HepG2 (cell line): ENCODE data around the gene CYSRT1. TPM values are rescaled to one million over a fixed set of nuclear protein-coding genes. Genes with fewer than 3 reads are reported as not detected.

ENCODE experiments used
- ATAC-seq: fragments of 200-7000 bp; cut with Tn5 transposase; 3 replicates; pipeline ENCODE4 v1.9.1; 2020; ENCODE audit warnings: mild to moderate bottlenecking, moderate library complexity
- BruUV-seq: library from RNA; stranded (reverse); fragments of 400-500 nt; replicated peaks from 2 replicates; lab custom pipeline; 2021; lab: Mats Ljungman, UMichigan
- CTCF ChIA-PET: fragments of 300-600 bp; formaldehyde crosslinking; extraction: SDS; loops from one replicate; lab custom pipeline; 2021; ENCODE audit warnings: low total read pairs, inconsistent platforms, low intra/inter-chr PET ratio; lab: Yijun Ruan, JAX
- POLR2A ChIA-PET: fragments of 350-600 bp; sonication (Branson Sonifier 250); formaldehyde crosslinking; loops from one replicate; lab custom pipeline; 2020; ENCODE audit warnings: antibody characterized with exemption, inconsistent platforms; lab: Yijun Ruan, JAX
- DNase-seq: peaks from one replicate; pipeline ENCODE4 v3.0.0-alpha.2; 2015; ENCODE audit warnings: low spot score
- FAIRE-seq: peaks from 3 replicates; lab custom pipeline; 2011; peaks lifted over from hg19 to GRCh38; lab: Jason Lieb, UNC
- H2AFZ ChIP-seq: one replicate; pipeline ENCODE4 v1.6.1; 2011; ENCODE audit warnings: low read length, inconsistent platforms
- H3K27ac ChIP-seq: fragments of 300-600 bp; 3 replicates; pipeline ENCODE4 v1.8.0; 2011; ENCODE audit warnings: mixed run types, mild to moderate bottlenecking, mixed read lengths, low read length, inconsistent platforms; ENCODE audit not compliant: insufficient read depth; ENCODE audit errors: extremely low read length
- H3K27me3 ChIP-seq, 2 experiments: fragments of 200-600 bp in 1 of 2; 2 replicates in 1 of 2; 3 replicates in 1 of 2; pipeline versions ENCODE4 v1.6.0 to v1.8.0; 2011; ENCODE audit warnings: low read length in 2 of 2, mild to moderate bottlenecking in 2 of 2, moderate library complexity in 2 of 2, inconsistent platforms in 1 of 2; ENCODE audit not compliant: insufficient read depth in 2 of 2, control insufficient read depth in 1 of 2
- H3K36me3 ChIP-seq, 2 experiments: fragments of 200-600 bp in 1 of 2; replicated peaks in 1 of 2; 2 replicates in 1 of 2; 3 replicates in 1 of 2; pipeline versions ENCODE4 v1.5.1 to v1.8.0; 2011; ENCODE audit warnings: low read length in 2 of 2, inconsistent platforms in 1 of 2; ENCODE audit not compliant: insufficient read depth in 2 of 2, control insufficient read depth in 1 of 2
- H3K4me1 ChIP-seq: 2 replicates; pipeline ENCODE4 v1.5.1; 2012; ENCODE audit warnings: low read length, inconsistent platforms; ENCODE audit not compliant: insufficient read depth
- H3K4me2 ChIP-seq: 2 replicates; pipeline ENCODE4 v1.6.0; 2011; ENCODE audit warnings: low read depth, low read length, inconsistent platforms
- H3K4me3 ChIP-seq, 3 experiments: fragments of 200-600 bp in 1 of 3; sonication (generic), shearing (Covaris generic) in 1 of 3; replicated peaks in 1 of 3; 2 replicates each; pipeline ENCODE4 v1.5.1; 2011 to 2016; ENCODE audit warnings: low read length in 3 of 3, inconsistent platforms in 2 of 3, low read depth in 2 of 3, mild to moderate bottlenecking in 2 of 3, control low read depth in 1 of 3, mixed read lengths in 1 of 3; ENCODE audit not compliant: insufficient read depth in 1 of 3
- H3K79me2 ChIP-seq: one replicate; pipeline ENCODE4 v1.6.1; 2011; ENCODE audit warnings: low read length, inconsistent platforms; ENCODE audit not compliant: insufficient read depth
- H3K9ac ChIP-seq: 2 replicates; pipeline ENCODE4 v1.6.0; 2011; ENCODE audit warnings: mild to moderate bottlenecking, low read depth, low read length, inconsistent platforms; ENCODE audit not compliant: insufficient read depth
- H3K9me3 ChIP-seq: 2 replicates; pipeline ENCODE4 v1.5.1; 2012; ENCODE audit warnings: mild to moderate bottlenecking, low read length
- H4K20me1 ChIP-seq: 2 replicates; pipeline ENCODE4 v1.6.0; 2011; ENCODE audit warnings: inconsistent platforms, mild to moderate bottlenecking, low read length, moderate library complexity; ENCODE audit not compliant: insufficient read depth
- CBX1 ChIP-seq: IDR thresholded peaks from one replicate; pipeline ENCODE4 v1.6.1; 2016; ENCODE audit warnings: antibody characterized with exemption, low read depth
- GABPB1 ChIP-seq: IDR thresholded peaks from 2 replicates; pipeline ENCODE4 v1.6.1; 2016; ENCODE audit warnings: mild to moderate bottlenecking, missing genetic modification reagents, moderate library complexity, missing compliant biosample characterization
- HNRNPUL1 ChIP-seq: fragments of 200-400 bp; formaldehyde crosslinking; IDR thresholded peaks from 2 replicates; pipeline ENCODE4 v1.6.1; 2017; ENCODE audit warnings: low read depth, mild to moderate bottlenecking, low read length, moderate library complexity
- MZF1 ChIP-seq: sonication (generic); formaldehyde crosslinking; IDR thresholded peaks from 2 replicates; pipeline ENCODE4 v1.8.1; 2023; ENCODE audit warnings: mild to moderate bottlenecking, missing genetic modification reagents, borderline replicate concordance
- NFIC ChIP-seq: IDR thresholded peaks from 2 replicates; pipeline ENCODE4 v1.6.1; 2012; ENCODE audit warnings: mild to moderate bottlenecking, low read length, inconsistent platforms
- STAT5B ChIP-seq: sonication (generic); formaldehyde crosslinking; IDR thresholded peaks from 2 replicates; pipeline ENCODE4 v1.4.0; 2020; ENCODE audit warnings: missing genetic modification reagents
- TCF7 ChIP-seq: sonication (generic); IDR thresholded peaks from 2 replicates; pipeline ENCODE4 v1.6.1; 2016; ENCODE audit warnings: antibody characterized with exemption, low read depth
- TCF7L2 ChIP-seq: IDR thresholded peaks from 2 replicates; pipeline ENCODE4 v1.6.1; 2011; ENCODE audit warnings: mild to moderate bottlenecking, low read depth, low read length, moderate library complexity
- ZNF232 ChIP-seq: sonication (generic); formaldehyde crosslinking; IDR thresholded peaks from 2 replicates; pipeline ENCODE4 v1.4.0; 2020; ENCODE audit warnings: missing genetic modification reagents, borderline replicate concordance
- ZNF335 ChIP-seq: sonication (generic); formaldehyde crosslinking; IDR thresholded peaks from 2 replicates; pipeline ENCODE4 v1.4.0; 2020; ENCODE audit warnings: missing genetic modification reagents
- ZNF788 ChIP-seq: sonication (generic); formaldehyde crosslinking; IDR thresholded peaks from 2 replicates; pipeline ENCODE4 v1.5.0; 2020; ENCODE audit warnings: mild to moderate bottlenecking, missing genetic modification reagents, borderline replicate concordance
- ZNF83 ChIP-seq: sonication (generic); formaldehyde crosslinking; IDR thresholded peaks from 2 replicates; pipeline ENCODE4 v1.4.0; 2020; ENCODE audit warnings: missing genetic modification reagents, mild to moderate bottlenecking, borderline replicate concordance
- WGBS: methylation state at CpG from one replicate; pipeline ENCODE4 v1.1.6; 2017; ENCODE audit warnings: low lambda C conversion rate; 5-methylcytosine and 5-hydroxymethylcytosine counted together
- in situ Hi-C: cut with HindIII; loops from 2 replicates; pipeline ENCODE4 v1.10.0; 2017; ENCODE audit warnings: low pct_unique_long_range_greater_than_20kb; ENCODE audit not compliant: extremely low pct_ligation_motif_present
- intact Hi-C: fragments of 100-400 bp; cut with micrococcal nuclease; formaldehyde crosslinking; loops from one replicate; pipeline ENCODE4 v1.10.0; 2022; ENCODE audit not compliant: unreplicated experiment
- polyA plus RNA-seq, 8 experiments: library from polyadenylated mRNA; depleted of rRNA in 3 of 8; stranded (reverse) in 7 of 8; unstranded in 1 of 8; fragments of >200 nt; fragmentation: Illumina TruSeq in 4 of 8; extraction: Trizol in 4 of 8; gene quantifications; 2 replicates each; pipeline versions ENCODE4 v1.2.1 to v1.2.3, GENCODE V29; 2011 to 2016; ENCODE audit warnings: low read depth in 4 of 8, missing spikeins in 1 of 8, mixed read lengths in 1 of 8; ENCODE audit not compliant: insufficient read depth in 1 of 8
- total RNA-seq, 5 experiments: library from RNA; depleted of rRNA; stranded (reverse); fragments of >200 nt; fragmentation: Illumina TruSeq; extraction: Trizol; gene quantifications; 2 replicates each; pipeline ENCODE4 v1.2.3, GENCODE V29; 2016; ENCODE audit warnings: low read depth in 1 of 5
- TF ChIP-seq, protein P1 (sequence below): sonication (generic); formaldehyde crosslinking; IDR thresholded peaks from 2 replicates; pipeline ENCODE4 v1.8.0; 2022; ENCODE audit warnings: mild to moderate bottlenecking, missing genetic modification reagents
- TF ChIP-seq, protein P2 (sequence below): sonication (generic); formaldehyde crosslinking; IDR thresholded peaks from 2 replicates; pipeline ENCODE4 v1.8.0; 2022; ENCODE audit warnings: mild to moderate bottlenecking, missing genetic modification reagents, borderline replicate concordance

Gene CYSRT1
- total and polyA plus RNA-seq, 2 of the 13 experiments (the other 11 are each of a cell fraction or from before 2014, with no cell fraction given), result 1.5 to 2.1 TPM

DNA sequence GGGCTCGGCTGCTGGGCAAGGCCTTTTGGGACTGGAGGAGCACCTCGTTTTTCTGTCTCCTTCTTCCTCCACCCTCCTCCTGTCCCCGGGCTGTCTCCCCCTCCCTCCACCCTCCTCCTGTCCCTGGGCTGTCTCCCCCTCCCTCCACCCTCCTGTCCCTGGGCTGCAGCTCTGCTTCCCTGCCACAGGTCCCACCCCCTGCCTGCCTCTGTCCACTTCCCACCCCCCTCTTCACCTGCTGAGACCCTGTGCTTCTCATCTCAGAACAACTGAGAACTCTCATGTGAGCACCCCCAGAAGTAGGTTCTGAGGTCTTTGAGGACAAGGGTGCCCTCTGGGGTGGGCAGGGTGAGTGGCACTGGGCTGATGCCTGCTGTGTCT is 46.7 kb downstream of the CYSRT1 start:
- WGBS, result 78% methylated on average over 3 of the region's 3 CpGs
- Histone ChIP-seq H2AFZ (no peak overlapping the region), H3K9ac (no peak overlapping the region), H3K4me1 (peaks cover 33% of the 10 kb centered on the region), H3K4me3 (no peak overlapping the region), H3K4me2 (no peak overlapping the region), H4K20me1 (no peaks in the 10 kb centered on the region), H3K27ac (no peak overlapping the region), H3K27me3 (no peaks in the 10 kb centered on the region), H3K9me3 (no peaks in the 10 kb centered on the region), H3K36me3 (peaks cover 13 to 34% of the 10 kb centered on the region in 2 experiments; a peak in 4 of 5 replicates), H3K79me2 (no peaks in the 10 kb centered on the region)
- BruUV-seq, result no TSS peak
- TF ChIP-seq TCF7L2, result no peak
- TF ChIP-seq STAT5B, result no peak
- no peak for TF ChIP-seq ZNF335 (CRISPR knock-in tag)
- TF ChIP-seq, protein P1, sequence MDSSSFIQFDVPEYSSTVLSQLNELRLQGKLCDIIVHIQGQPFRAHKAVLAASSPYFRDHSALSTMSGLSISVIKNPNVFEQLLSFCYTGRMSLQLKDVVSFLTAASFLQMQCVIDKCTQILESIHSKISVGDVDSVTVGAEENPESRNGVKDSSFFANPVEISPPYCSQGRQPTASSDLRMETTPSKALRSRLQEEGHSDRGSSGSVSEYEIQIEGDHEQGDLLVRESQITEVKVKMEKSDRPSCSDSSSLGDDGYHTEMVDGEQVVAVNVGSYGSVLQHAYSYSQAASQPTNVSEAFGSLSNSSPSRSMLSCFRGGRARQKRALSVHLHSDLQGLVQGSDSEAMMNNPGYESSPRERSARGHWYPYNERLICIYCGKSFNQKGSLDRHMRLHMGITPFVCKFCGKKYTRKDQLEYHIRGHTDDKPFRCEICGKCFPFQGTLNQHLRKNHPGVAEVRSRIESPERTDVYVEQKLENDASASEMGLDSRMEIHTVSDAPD (CRISPR knock-in tag), result no peak
- TF ChIP-seq NFIC, result no peak
- no peak for TF ChIP-seq GABPB1 (CRISPR knock-in tag)
- no peak for TF ChIP-seq HNRNPUL1
- no peak for TF ChIP-seq MZF1 (CRISPR knock-in tag)
- TF ChIP-seq TCF7, result no peak
- TF ChIP-seq, protein P2, sequence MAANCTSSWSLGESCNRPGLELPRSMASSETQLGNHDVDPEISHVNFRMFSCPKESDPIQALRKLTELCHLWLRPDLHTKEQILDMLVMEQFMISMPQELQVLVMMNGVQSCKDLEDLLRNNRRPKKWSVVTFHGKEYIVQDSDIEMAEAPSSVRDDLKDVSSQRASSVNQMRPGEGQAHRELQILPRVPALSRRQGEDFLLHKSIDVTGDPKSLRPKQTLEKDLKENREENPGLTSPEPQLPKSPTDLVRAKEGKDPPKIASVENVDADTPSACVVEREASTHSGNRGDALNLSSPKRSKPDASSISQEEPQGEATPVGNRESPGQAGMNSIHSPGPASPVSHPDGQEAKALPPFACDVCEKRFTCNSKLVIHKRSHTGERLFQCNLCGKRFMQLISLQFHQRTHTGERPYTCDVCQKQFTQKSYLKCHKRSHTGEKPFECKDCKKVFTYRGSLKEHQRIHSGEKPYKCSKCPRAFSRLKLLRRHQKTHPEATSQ (CRISPR knock-in tag), result no peak
- no peak for TF ChIP-seq ZNF83 (CRISPR knock-in tag)
- no peak for TF ChIP-seq CBX1
- TF ChIP-seq ZNF788 (CRISPR knock-in tag), result no peak
- no peak for TF ChIP-seq ZNF232
- DNase-seq (no peak), ATAC-seq (no peak), FAIRE-seq (no peak)
- in situ Hi-C loops, result no loop called here
- ChIA-PET CTCF (no interaction called here), POLR2A (no interaction called here)
- intact Hi-C loops, result no loop called here
